Measurements from ENCODE around the gene OTOGL. TPM values are rescaled to one million over a fixed set of nuclear protein-coding genes. Genes with fewer than 3 reads are reported as not detected.

The OTOGL gene
- total RNA-seq, 1 experiment from 2014 or later = 0.44 TPM

DNA sequence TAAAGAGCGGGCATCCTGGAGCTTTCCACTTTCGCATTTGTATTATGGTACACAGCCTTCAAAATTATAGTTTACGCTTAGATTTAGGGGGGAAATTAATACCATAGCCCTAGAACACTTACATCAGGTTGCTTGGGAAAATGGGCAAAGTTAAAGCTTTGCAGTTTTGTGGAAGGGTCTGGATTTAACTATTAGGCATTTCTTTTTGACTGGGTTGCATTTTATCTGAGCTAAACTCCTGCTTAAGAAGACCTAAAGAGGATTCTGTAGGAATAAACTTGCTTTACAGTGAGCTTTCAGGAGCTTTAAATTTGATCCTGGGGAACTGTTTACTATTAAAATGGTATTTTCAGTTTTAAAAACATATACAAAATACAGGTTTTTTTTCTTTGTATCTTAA, 301.9 kb downstream of the OTOGL start:
- H3F3A ChIP-seq (ENCODE audit: low read length, unreplicated experiment) = no peaks in the 10 kb centered on the region
- BruUV-seq (replicated peaks) = no TSS peak
- DNase-seq = no peak
- no peak overlapping the region for H3K9ac ChIP-seq (ENCODE audit: low read length)
- H3K27me3 ChIP-seq (ENCODE audit: low read length) = no peaks in the 10 kb centered on the region
- no peaks in the 10 kb centered on the region for H3K9me3 ChIP-seq (ENCODE audit: low read length)
- H3K9me2 ChIP-seq (replicated peaks; ENCODE audit: low read length) = no peaks in the 10 kb centered on the region
- H2AFZ ChIP-seq (ENCODE audit: low read length) = no peak overlapping the region
- no peak overlapping the region for H3K4me2 ChIP-seq (ENCODE audit: low read length)
- POLR2A ChIA-PET (ENCODE audit: unreplicated experiment) = no interaction called here
- H3K4me1 ChIP-seq (ENCODE audit: insufficient read depth, low read length) = peaks cover 13% of the 10 kb centered on the region
- intact Hi-C loops (cut with micrococcal nuclease) = no loop called here
- no peak for ATAC-seq
- H4K20me1 ChIP-seq (ENCODE audit: low read length) = no peaks in the 10 kb centered on the region
- H3K79me2 ChIP-seq (ENCODE audit: low read length) = no peaks in the 10 kb centered on the region
- H3K36me3 ChIP-seq (ENCODE audit: low read depth, low read length) = no peaks in the 10 kb centered on the region
- no peak overlapping the region for H3K4me3 ChIP-seq (ENCODE audit: low read length)
- H3K27ac ChIP-seq (ENCODE audit: low read length) = no peak overlapping the region
- CTCF ChIA-PET = no interaction called here
- TF ChIP-seq EZH2phosphoT487 (IDR thresholded peaks at IDR 0.05; ENCODE audit: borderline replicate concordance, low read length) (no peak), EZH2 (IDR thresholded peaks at IDR 0.05; ENCODE audit: low read length, unreplicated experiment) (no peak)
- TF ChIP-seq, protein P1, sequence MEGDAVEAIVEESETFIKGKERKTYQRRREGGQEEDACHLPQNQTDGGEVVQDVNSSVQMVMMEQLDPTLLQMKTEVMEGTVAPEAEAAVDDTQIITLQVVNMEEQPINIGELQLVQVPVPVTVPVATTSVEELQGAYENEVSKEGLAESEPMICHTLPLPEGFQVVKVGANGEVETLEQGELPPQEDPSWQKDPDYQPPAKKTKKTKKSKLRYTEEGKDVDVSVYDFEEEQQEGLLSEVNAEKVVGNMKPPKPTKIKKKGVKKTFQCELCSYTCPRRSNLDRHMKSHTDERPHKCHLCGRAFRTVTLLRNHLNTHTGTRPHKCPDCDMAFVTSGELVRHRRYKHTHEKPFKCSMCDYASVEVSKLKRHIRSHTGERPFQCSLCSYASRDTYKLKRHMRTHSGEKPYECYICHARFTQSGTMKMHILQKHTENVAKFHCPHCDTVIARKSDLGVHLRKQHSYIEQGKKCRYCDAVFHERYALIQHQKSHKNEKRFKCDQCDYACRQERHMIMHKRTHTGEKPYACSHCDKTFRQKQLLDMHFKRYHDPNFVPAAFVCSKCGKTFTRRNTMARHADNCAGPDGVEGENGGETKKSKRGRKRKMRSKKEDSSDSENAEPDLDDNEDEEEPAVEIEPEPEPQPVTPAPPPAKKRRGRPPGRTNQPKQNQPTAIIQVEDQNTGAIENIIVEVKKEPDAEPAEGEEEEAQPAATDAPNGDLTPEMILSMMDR (conservative IDR thresholded peaks at IDR 0.05; ENCODE audit: low read depth, low read length) = no peak

DNA sequence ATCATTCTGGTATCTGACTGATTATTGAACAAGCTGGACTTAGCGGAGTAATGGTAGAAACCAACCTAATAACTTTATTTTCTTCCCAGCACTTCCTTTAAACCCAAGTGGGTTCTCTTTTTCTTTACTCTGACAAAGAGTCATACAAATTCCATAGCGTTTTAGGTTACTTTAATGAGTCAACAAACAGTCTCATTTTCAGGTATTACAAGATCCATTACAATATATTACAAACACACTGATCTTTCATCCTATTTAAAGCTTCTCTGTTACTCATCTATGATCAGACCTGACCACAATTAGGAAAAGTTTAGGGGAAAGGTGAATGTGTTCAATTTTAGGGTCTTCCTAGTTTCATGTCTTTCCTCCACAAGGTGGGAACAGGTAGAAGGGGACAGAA, 305.3 kb downstream of the OTOGL start:
- Histone ChIP-seq H3K9ac (ENCODE audit: low read length) (no peak overlapping the region), H3K4me1 (ENCODE audit: insufficient read depth, low read length) (peaks cover 13% of the 10 kb centered on the region), H3K9me2 (replicated peaks; ENCODE audit: low read length) (no peaks in the 10 kb centered on the region), H3F3A (ENCODE audit: low read length, unreplicated experiment) (no peaks in the 10 kb centered on the region), H2AFZ (ENCODE audit: low read length) (no peak overlapping the region), H4K20me1 (ENCODE audit: low read length) (no peaks in the 10 kb centered on the region), H3K79me2 (ENCODE audit: low read length) (no peaks in the 10 kb centered on the region), H3K36me3 (ENCODE audit: low read depth, low read length) (no peaks in the 10 kb centered on the region), H3K4me2 (ENCODE audit: low read length) (peak overlapping the region; percentile 38; the same call in 1 of the 2 replicates), H3K27me3 (ENCODE audit: low read length) (no peaks in the 10 kb centered on the region), H3K27ac (ENCODE audit: low read length) (0 out of 2 replicates have a peak overlapping the region, but pooled peaks have one; percentile 1), H3K9me3 (ENCODE audit: low read length) (no peaks in the 10 kb centered on the region), H3K4me3 (ENCODE audit: low read length) (no peak overlapping the region)
- no peak for TF ChIP-seq EZH2phosphoT487 (IDR thresholded peaks at IDR 0.05; ENCODE audit: borderline replicate concordance, low read length)
- TF ChIP-seq EZH2 (IDR thresholded peaks at IDR 0.05; ENCODE audit: low read length, unreplicated experiment) = no peak
- TF ChIP-seq, protein P1 (conservative IDR thresholded peaks at IDR 0.05; ENCODE audit: low read depth, low read length) = no peak
- BruUV-seq (replicated peaks) = no TSS peak
- POLR2A ChIA-PET (ENCODE audit: unreplicated experiment) = no interaction called here
- CTCF ChIA-PET = no interaction called here
- ATAC-seq (peak; percentile 67), DNase-seq (peak; percentile 54)
- intact Hi-C loops (cut with micrococcal nuclease) = no loop called here

DNA sequence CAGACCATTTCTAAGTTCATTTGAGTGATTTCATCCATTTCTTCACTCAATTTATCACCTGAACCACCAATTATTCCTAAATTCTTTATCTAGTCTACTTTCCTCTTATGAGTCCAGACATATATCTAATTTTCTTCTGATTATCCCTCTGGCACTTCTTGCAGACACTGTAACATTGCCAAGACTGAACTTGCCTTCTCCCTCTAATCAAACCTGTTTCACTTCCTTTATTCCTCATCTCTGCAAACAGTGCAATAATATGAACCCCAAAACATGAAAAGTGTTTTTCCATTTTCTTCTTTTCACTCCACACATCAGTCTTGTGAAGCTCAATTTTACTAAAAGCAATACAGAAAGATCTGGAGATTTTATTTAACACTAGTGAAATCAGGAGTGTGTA, 306.9 kb downstream of the OTOGL start:
- Histone ChIP-seq H3K9me2 (replicated peaks; ENCODE audit: low read length) (no peaks in the 10 kb centered on the region), H3K27me3 (ENCODE audit: low read length) (no peaks in the 10 kb centered on the region), H4K20me1 (ENCODE audit: low read length) (no peaks in the 10 kb centered on the region), H3K9ac (ENCODE audit: low read length) (no peak overlapping the region), H3K79me2 (ENCODE audit: low read length) (no peaks in the 10 kb centered on the region), H3K36me3 (ENCODE audit: low read depth, low read length) (no peaks in the 10 kb centered on the region), H3F3A (ENCODE audit: low read length, unreplicated experiment) (no peaks in the 10 kb centered on the region), H3K4me1 (ENCODE audit: insufficient read depth, low read length) (peaks cover 13% of the 10 kb centered on the region), H3K9me3 (ENCODE audit: low read length) (no peaks in the 10 kb centered on the region), H2AFZ (ENCODE audit: low read length) (no peak overlapping the region), H3K4me3 (ENCODE audit: low read length) (no peak overlapping the region), H3K27ac (ENCODE audit: low read length) (no peak overlapping the region), H3K4me2 (ENCODE audit: low read length) (no peak overlapping the region)
- intact Hi-C loops (cut with micrococcal nuclease) = no loop called here
- no TSS peak for BruUV-seq (replicated peaks)
- DNase-seq = no peak
- ChIA-PET POLR2A (ENCODE audit: unreplicated experiment) (no interaction called here), CTCF (no interaction called here)
- no peak for ATAC-seq
- no peak for TF ChIP-seq EZH2 (IDR thresholded peaks at IDR 0.05; ENCODE audit: low read length, unreplicated experiment)

Measured in PC-3 (cell line).